H9 (cell line): ENCODE results near the gene LIX1L. TPM values are rescaled to one million over a fixed set of nuclear protein-coding genes. Genes with fewer than 3 reads are reported as not detected.

Experiments used
- DNase-seq: peaks from one replicate; pipeline ENCODE4 v3.0.0-alpha.2; 2017
- H2AFZ ChIP-seq: one replicate; pipeline ENCODE4 v1.6.1; 2013; ENCODE audit warnings: mild to moderate bottlenecking, low read length, control low read depth, moderate library complexity
- H2AK5ac ChIP-seq: 2 replicates; pipeline ENCODE4 v1.6.1; 2013; ENCODE audit warnings: low read length, control low read depth, mixed read lengths; ENCODE audit not compliant: insufficient read length
- H2BK120ac ChIP-seq: one replicate; pipeline ENCODE4 v1.6.1; 2013; ENCODE audit warnings: low read depth, mild to moderate bottlenecking, low read length, control low read depth, inconsistent platforms; ENCODE audit not compliant: poor library complexity, severe bottlenecking
- H2BK12ac ChIP-seq: 2 replicates; pipeline ENCODE4 v1.6.1; 2013; ENCODE audit warnings: low read length, control low read depth, mixed read lengths, low read depth; ENCODE audit not compliant: insufficient read length
- H2BK15ac ChIP-seq: 2 replicates; pipeline ENCODE4 v1.6.1; 2013; ENCODE audit warnings: low read depth, low read length, control low read depth
- H2BK20ac ChIP-seq: one replicate; pipeline ENCODE4 v1.6.1; 2013; ENCODE audit warnings: low read depth, mild to moderate bottlenecking, low read length, control low read depth, inconsistent platforms; ENCODE audit not compliant: poor library complexity, severe bottlenecking
- H2BK5ac ChIP-seq: 2 replicates; pipeline ENCODE4 v1.6.1; 2013; ENCODE audit warnings: low read length, control low read depth, mixed read lengths; ENCODE audit not compliant: insufficient read length
- H3K14ac ChIP-seq: 2 replicates; pipeline ENCODE4 v1.6.1; 2013; ENCODE audit warnings: low read length, control low read depth; ENCODE audit not compliant: insufficient read depth
- H3K18ac ChIP-seq: 2 replicates; pipeline ENCODE4 v1.6.1; 2013; ENCODE audit warnings: low read depth, mild to moderate bottlenecking, mixed read lengths, low read length, control low read depth; ENCODE audit not compliant: insufficient read length
- H3K23ac ChIP-seq: 2 replicates; pipeline ENCODE4 v1.6.1; 2013; ENCODE audit warnings: low read length, control low read depth, mixed read lengths, low read depth; ENCODE audit not compliant: insufficient read length
- H3K23me2 ChIP-seq: 2 replicates; pipeline ENCODE4 v1.6.1; 2013; ENCODE audit warnings: low read depth, mild to moderate bottlenecking, mixed read lengths, low read length, control low read depth; ENCODE audit not compliant: insufficient read length, poor library complexity, severe bottlenecking
- H3K27ac ChIP-seq: 2 replicates; pipeline ENCODE4 v1.5.1; 2013; ENCODE audit warnings: low read length, control low read depth, mixed read lengths, low read depth; ENCODE audit not compliant: insufficient read length
- H3K27me3 ChIP-seq: 2 replicates; pipeline ENCODE4 v1.6.1; 2013; ENCODE audit warnings: low read length, control low read depth, inconsistent platforms; ENCODE audit not compliant: insufficient read depth
- H3K4ac ChIP-seq: 2 replicates; pipeline ENCODE4 v1.6.1; 2013; ENCODE audit warnings: low read depth, mild to moderate bottlenecking, control low read depth, inconsistent platforms, low read length, moderate library complexity
- H3K4me1 ChIP-seq: 2 replicates; pipeline ENCODE4 v1.6.1; 2013; ENCODE audit warnings: low read length, control low read depth, inconsistent platforms; ENCODE audit not compliant: insufficient read depth
- H3K4me2 ChIP-seq: 2 replicates; pipeline ENCODE4 v1.6.1; 2013; ENCODE audit warnings: low read length, control low read depth, mixed read lengths; ENCODE audit not compliant: insufficient read length, insufficient read depth
- H3K56ac ChIP-seq: 2 replicates; pipeline ENCODE4 v1.6.1; 2013; ENCODE audit warnings: low read depth, mild to moderate bottlenecking, mixed read lengths, low read length, control low read depth; ENCODE audit not compliant: insufficient read length
- H3K79me1 ChIP-seq: 2 replicates; pipeline ENCODE4 v1.6.1; 2013; ENCODE audit warnings: low read depth, mild to moderate bottlenecking, moderate library complexity, low read length, control low read depth, inconsistent platforms; ENCODE audit not compliant: insufficient read depth, poor library complexity, severe bottlenecking
- H3K79me2 ChIP-seq: 2 replicates; pipeline ENCODE4 v1.6.1; 2013; ENCODE audit warnings: low read length, control low read depth, inconsistent platforms; ENCODE audit not compliant: insufficient read depth
- H3K9ac ChIP-seq: 2 replicates; pipeline ENCODE4 v1.6.1; 2013; ENCODE audit warnings: low read length, control low read depth, mixed read lengths; ENCODE audit not compliant: insufficient read length; ENCODE audit errors: extremely low read depth
- H3K9me3 ChIP-seq: one replicate; pipeline ENCODE4 v1.6.1; 2013; ENCODE audit warnings: low read depth, low read length, inconsistent platforms; ENCODE audit not compliant: control insufficient read depth
- H3T11ph ChIP-seq: one replicate; pipeline ENCODE4 v1.6.1; 2013; ENCODE audit warnings: mild to moderate bottlenecking, low read length, control low read depth, inconsistent platforms
- H4K20me1 ChIP-seq: one replicate; pipeline ENCODE4 v1.6.1; 2013; ENCODE audit not compliant: control insufficient read depth, insufficient read length, insufficient read depth
- H4K5ac ChIP-seq: 2 replicates; pipeline ENCODE4 v1.6.1; 2013; ENCODE audit warnings: low read depth, mild to moderate bottlenecking, mixed read lengths, low read length, control low read depth; ENCODE audit not compliant: insufficient read length
- H4K8ac ChIP-seq: replicated peaks from 2 replicates; pipeline ENCODE4 v1.6.1; 2013; ENCODE audit warnings: low read length, control low read depth, mixed read lengths, low read depth; ENCODE audit not compliant: insufficient read length
- H4K91ac ChIP-seq: 2 replicates; pipeline ENCODE4 v1.6.1; 2013; ENCODE audit warnings: low read depth, mild to moderate bottlenecking, moderate library complexity, mixed read lengths, low read length, control low read depth; ENCODE audit not compliant: insufficient read length
- H3K27ac Mint-ChIP-seq, 3 experiments: 2 replicates in 2 of 3; 3 replicates in 1 of 3; pipeline ENCODE4 v1.8.0; 2020 to 2021; ENCODE audit warnings: mixed read lengths in 3 of 3, mild to moderate bottlenecking in 1 of 3, moderate library complexity in 1 of 3
- H3K27me3 Mint-ChIP-seq: 2 replicates; pipeline ENCODE4 v1.8.0; 2021; ENCODE audit warnings: low read depth, mild to moderate bottlenecking, moderate library complexity, mixed read lengths
- H3K36me3 Mint-ChIP-seq, 3 experiments: 2 replicates in 2 of 3; 3 replicates in 1 of 3; pipeline ENCODE4 v1.8.0; 2020 to 2021; ENCODE audit warnings: low read depth in 3 of 3, mixed read lengths in 3 of 3; ENCODE audit not compliant: insufficient read depth in 1 of 3
- H3K4me1 Mint-ChIP-seq, 2 experiments: 2 replicates each; pipeline ENCODE4 v1.8.0; 2020; ENCODE audit warnings: mixed read lengths in 2 of 2
- H3K4me3 Mint-ChIP-seq, 2 experiments: 2 replicates in 1 of 2; 3 replicates in 1 of 2; pipeline ENCODE4 v1.8.0; 2020 to 2021; ENCODE audit warnings: mild to moderate bottlenecking in 2 of 2, mixed read lengths in 2 of 2, moderate library complexity in 1 of 2
- H3K9me3 Mint-ChIP-seq, 2 experiments: 2 replicates in 1 of 2; 3 replicates in 1 of 2; pipeline ENCODE4 v1.8.0; 2020; ENCODE audit warnings: mild to moderate bottlenecking in 2 of 2, mixed read lengths in 2 of 2, moderate library complexity in 1 of 2
- WGBS: extraction: QIAGEN DNeasy Blood & Tissue Kit; methylation state at CpG from one replicate; pipeline ENCODE4 v1.1.7; 2013; ENCODE audit warnings: missing lambda C conversion rate, low lambda C conversion rate, mixed read lengths; ENCODE audit not compliant: insufficient read length; ENCODE audit errors: extremely low coverage; 5-methylcytosine and 5-hydroxymethylcytosine counted together
- total RNA-seq: library from RNA; stranded (reverse); gene quantifications from 2 replicates; pipeline ENCODE4 v1.2.1, GENCODE V29; 2021
- TF ChIP-seq, protein P1 (sequence below): fragments of 200-600 bp; sonication (generic); conservative IDR thresholded peaks from 3 replicates; pipeline ENCODE4 v1.8.0; 2021; ENCODE audit warnings: antibody characterized with exemption, mild to moderate bottlenecking

Gene LIX1L
- total RNA-seq, 1 experiment from 2014 or later, result 5.9 TPM

DNA sequence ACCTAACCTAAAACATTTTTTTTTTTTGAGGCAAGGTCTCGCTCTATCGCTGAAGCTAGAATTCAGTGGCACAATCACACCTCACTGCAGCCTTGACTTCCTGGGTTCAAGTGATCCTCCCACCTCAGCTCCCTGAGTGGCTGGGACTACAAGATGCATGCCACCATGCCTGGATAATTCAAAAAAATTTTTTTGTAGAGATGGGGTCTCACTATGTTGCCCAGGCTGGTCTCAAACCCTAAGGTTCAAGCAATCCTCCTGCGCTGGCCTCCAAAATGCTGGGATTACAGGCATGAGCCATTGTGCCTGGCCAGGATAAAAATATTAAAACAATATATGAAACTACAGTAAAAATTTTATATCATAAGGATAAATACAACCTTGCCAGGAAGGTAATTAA, 4.9 kb downstream of the LIX1L start:
- H3K36me3 Mint-ChIP-seq, result no peaks in the 10 kb centered on the region
- no peak overlapping the region for H3K4me3 Mint-ChIP-seq
- no peak overlapping the region for H3K27ac Mint-ChIP-seq

More for the DNA sequence above, 4.9 kb downstream of the LIX1L start:
- Histone ChIP-seq H3K9me3 (no peaks in the 10 kb centered on the region), H3K9ac (no peak overlapping the region), H2BK15ac (no peak overlapping the region), H4K91ac (no peak overlapping the region), H2BK120ac (no peak overlapping the region), H2AK5ac (no peak overlapping the region), H3K27ac (no peak overlapping the region), H3K4me2 (no peak overlapping the region), H4K8ac (no peak overlapping the region), H3K4ac (no peak overlapping the region), H3T11ph (no peak overlapping the region), H3K79me2 (no peaks in the 10 kb centered on the region), H2BK20ac (no peak overlapping the region), H3K4me1 (no peaks in the 10 kb centered on the region; the same call in 1 of the 2 replicates), H2BK12ac (no peak overlapping the region), H3K18ac (no peak overlapping the region), H4K5ac (no peak overlapping the region), H3K79me1 (no peaks in the 10 kb centered on the region), H3K56ac (no peak overlapping the region), H2AFZ (no peak overlapping the region), H4K20me1 (no peaks in the 10 kb centered on the region), H3K27me3 (peaks cover 7% of the 10 kb centered on the region; the same call in 1 of the 2 replicates), H2BK5ac (no peak overlapping the region), H3K14ac (no peak overlapping the region), H3K23ac (no peak overlapping the region), H3K23me2 (peaks cover 4% of the 10 kb centered on the region)
- peaks cover 21% of the 10 kb centered on the region for H3K27me3 Mint-ChIP-seq
- TF ChIP-seq, protein P1, sequence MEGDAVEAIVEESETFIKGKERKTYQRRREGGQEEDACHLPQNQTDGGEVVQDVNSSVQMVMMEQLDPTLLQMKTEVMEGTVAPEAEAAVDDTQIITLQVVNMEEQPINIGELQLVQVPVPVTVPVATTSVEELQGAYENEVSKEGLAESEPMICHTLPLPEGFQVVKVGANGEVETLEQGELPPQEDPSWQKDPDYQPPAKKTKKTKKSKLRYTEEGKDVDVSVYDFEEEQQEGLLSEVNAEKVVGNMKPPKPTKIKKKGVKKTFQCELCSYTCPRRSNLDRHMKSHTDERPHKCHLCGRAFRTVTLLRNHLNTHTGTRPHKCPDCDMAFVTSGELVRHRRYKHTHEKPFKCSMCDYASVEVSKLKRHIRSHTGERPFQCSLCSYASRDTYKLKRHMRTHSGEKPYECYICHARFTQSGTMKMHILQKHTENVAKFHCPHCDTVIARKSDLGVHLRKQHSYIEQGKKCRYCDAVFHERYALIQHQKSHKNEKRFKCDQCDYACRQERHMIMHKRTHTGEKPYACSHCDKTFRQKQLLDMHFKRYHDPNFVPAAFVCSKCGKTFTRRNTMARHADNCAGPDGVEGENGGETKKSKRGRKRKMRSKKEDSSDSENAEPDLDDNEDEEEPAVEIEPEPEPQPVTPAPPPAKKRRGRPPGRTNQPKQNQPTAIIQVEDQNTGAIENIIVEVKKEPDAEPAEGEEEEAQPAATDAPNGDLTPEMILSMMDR, result no peak
- WGBS, result no CpG with 5 or more reads among the region's 3 CpGs
- H3K4me1 Mint-ChIP-seq, result peaks cover 8 to 19% of the 10 kb centered on the region in 2 experiments
- no peaks in the 10 kb centered on the region for H3K9me3 Mint-ChIP-seq
- DNase-seq, result no peak
